GM10248 (cell line): ENCODE data around the gene INTS12.
"Not testable (repeated sequence)": the region's sequence is repeated elsewhere in the genome, so short reads cannot be mapped to it uniquely, and the experiment has no call there.

Source experiments
- CTCF ChIA-PET: fragments of 300-600 bp; sonication (Branson Sonifier 250); formaldehyde crosslinking; extraction: SDS; loops from one replicate; lab custom pipeline; 2021; ENCODE audit warnings: antibody characterized with exemption; lab: Yijun Ruan, JAX
- POLR2A ChIA-PET: fragments of 350-650 bp; sonication (Branson Sonifier 250); formaldehyde crosslinking; extraction: SDS; loops from one replicate; lab custom pipeline; 2020; ENCODE audit warnings: antibody characterized with exemption; lab: Yijun Ruan, JAX
- DNase-seq: peaks from one replicate; pipeline ENCODE4 v3.0.0; 2012; ENCODE audit errors: extremely low spot score
- CTCF ChIP-seq: IDR thresholded peaks from 2 replicates; pipeline ENCODE4 v1.5.1; 2012; ENCODE audit warnings: mild to moderate bottlenecking, low read depth; ENCODE audit errors: extremely low read depth, missing control alignments, control extremely low read depth

INTS12 gene, protein sequence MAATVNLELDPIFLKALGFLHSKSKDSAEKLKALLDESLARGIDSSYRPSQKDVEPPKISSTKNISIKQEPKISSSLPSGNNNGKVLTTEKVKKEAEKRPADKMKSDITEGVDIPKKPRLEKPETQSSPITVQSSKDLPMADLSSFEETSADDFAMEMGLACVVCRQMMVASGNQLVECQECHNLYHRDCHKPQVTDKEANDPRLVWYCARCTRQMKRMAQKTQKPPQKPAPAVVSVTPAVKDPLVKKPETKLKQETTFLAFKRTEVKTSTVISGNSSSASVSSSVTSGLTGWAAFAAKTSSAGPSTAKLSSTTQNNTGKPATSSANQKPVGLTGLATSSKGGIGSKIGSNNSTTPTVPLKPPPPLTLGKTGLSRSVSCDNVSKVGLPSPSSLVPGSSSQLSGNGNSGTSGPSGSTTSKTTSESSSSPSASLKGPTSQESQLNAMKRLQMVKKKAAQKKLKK

GRCh38 chr4:105708181-105709080, at the start of gene INTS12, which contains the start of gene GSTCD:
Gene INTS12 (minus strand): TSS chr4:105708689. CDS start chr4:105700005, 8,684 bp downstream.
Gene GSTCD (plus strand): TSS chr4:105708784. CDS start chr4:105717614, 8,830 bp downstream.
- ChIA-PET CTCF (interaction anchor here (0.8 to 4.3 kb wide), 3 partner anchors 9 to 188 kb away, joined by 5 to 20 read pairs (median 6); no protein-coding TSS in a partner anchor), POLR2A (no interaction called here)
- no peak for TF ChIP-seq CTCF
- peak; percentile 83 for DNase-seq

DNA sequence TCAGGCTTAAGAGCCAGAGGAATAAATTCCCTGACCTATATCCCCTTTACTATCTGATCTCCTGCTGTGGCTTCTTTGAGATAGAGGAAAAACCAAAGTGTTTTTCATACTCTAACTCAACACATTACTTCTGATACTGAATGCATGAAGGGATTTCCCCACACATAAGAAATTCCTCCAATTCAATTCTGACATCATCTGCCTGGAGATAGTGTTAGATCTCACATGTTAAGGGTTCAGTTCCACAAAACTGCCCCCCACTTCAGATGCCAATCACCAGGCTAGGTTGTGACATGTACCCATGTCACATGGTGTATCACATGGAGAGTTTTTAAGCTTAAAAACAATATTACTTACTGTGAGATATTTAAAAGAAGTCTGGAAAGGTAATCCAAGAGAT, 46.9 kb upstream of the INTS12 start:
- ChIA-PET CTCF (interaction anchor here (1.7 kb wide), 1 partner anchor 10 kb away, joined by 3 read pairs; no protein-coding TSS in a partner anchor), POLR2A (no interaction called here)
- no peak for DNase-seq
- TF ChIP-seq CTCF = no peak

GRCh38 chr4:105753361-105753760, 44.9 kb upstream of the INTS12 start:
- no peak for TF ChIP-seq CTCF
- DNase-seq = no peak
- POLR2A ChIA-PET = no interaction called here
- CTCF ChIA-PET = no interaction called here

- CTCF ChIA-PET = interaction anchor here (0.8 to 1.6 kb wide), 4 partner anchors 10 to 230 kb away, joined by 3 to 4 read pairs (median 3); no protein-coding TSS in a partner anchor
- POLR2A ChIA-PET = no interaction called here
- no peak for TF ChIP-seq CTCF
- DNase-seq = no peak
Observed at GRCh38 chr4:105751718-105752299, 43.3 kb upstream of the INTS12 start.

DNA sequence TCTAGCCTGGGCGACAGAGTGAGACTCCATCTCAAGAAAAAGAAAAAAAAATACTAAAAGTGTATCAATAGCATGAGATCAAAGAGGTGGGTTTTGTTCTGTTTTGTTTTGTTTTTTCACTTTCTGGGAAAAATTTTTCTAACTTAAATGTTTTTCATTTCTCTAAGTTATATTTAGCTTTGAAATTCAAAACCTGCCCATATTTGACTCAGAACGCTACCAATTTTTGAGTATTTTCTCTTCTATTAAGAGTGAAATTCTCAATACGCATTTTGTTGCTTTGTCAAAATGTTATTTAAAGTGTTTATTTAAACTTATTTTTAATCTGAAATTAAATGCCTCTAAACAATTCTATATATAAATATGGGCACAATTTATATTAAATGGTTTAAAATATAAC, 39.7 kb upstream of the INTS12 start:
- ChIA-PET POLR2A (no interaction called here), CTCF (no interaction called here)
- no peak for DNase-seq
- TF ChIP-seq CTCF = no peak

DNA sequence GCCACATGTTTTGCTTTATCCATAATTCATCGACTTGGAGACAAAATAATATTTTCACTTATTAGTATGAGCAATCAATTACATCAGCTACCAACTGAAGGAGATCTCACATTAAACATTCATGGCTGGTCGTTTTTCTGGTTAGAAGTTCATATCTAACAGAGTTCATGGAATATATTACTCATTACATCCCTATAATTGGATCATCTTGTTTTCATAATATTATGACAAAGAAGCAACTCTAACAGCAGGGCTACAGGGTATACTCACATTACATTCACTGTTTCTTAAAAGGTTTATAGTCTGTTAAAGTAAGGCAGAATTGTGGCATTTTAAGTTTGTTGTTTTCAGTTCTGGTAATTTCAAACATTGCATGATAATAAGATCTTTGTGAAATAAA, 33.1 kb upstream of the INTS12 start:
- ChIA-PET POLR2A (no interaction called here), CTCF (interaction anchor here (1.2 to 1.6 kb wide), 2 partner anchors 20 to 46 kb away, joined by 3 read pairs; no protein-coding TSS in a partner anchor)
- no peak for DNase-seq
- TF ChIP-seq CTCF = no peak

DNA sequence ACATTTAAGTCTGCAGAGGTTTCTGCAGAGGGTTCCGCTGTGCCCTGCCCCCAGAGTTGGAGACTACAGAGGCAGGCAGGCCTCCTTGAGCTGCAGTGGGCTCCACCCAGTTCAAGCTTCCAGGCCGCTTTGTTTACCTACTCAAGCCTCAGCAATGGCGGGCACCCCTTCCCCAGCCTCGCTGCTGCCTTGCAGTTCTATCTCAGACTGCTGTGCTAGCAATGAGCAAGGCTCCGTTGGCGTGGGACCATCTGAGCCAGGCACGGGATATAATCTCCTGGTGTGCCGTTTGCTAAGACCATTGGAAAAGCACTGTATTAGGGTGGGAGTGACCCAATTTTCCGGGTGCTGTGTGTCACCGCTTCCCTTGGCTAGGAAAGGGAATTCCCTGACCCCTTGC, 26.7 kb upstream of the INTS12 start:
- POLR2A ChIA-PET = not testable (repeated sequence)
- CTCF ChIA-PET = interaction anchor here (0.9 to 1.2 kb wide), 3 partner anchors 17 to 214 kb away, joined by 3 read pairs; no protein-coding TSS in a partner anchor

DNA sequence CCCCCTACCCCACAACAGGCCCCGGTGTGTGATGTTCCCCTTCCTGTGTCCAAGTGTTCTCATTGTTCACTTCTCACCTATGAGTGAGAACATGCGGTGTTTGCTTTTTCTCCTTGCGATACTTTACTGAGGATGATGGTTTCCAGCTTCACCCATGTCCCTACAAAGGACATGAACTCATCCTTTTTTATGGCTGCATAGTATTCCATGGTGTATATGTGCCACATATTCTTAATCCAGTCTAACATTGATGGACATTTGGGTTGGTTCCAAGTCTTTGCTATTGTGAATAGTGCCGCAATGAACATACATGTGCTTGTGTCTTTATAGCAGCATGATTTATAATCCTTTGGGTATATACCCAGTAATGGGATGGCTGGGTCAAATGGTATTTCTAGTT, 21.4 kb upstream of the INTS12 start:
- CTCF ChIA-PET, POLR2A ChIA-PET, DNase-seq: not testable (repeated sequence)

More for the DNA sequence above, 26.7 kb upstream of the INTS12 start:
- not testable (repeated sequence) for DNase-seq
